Ovary (tissue), 9 donors: Measurements from ENCODE around the gene DNAJC17. TPM values are rescaled to one million over a fixed set of nuclear protein-coding genes. Genes with fewer than 3 reads are reported as not detected.

Experiments used
- DNase-seq, 5 donors: peaks; one replicate each; pipeline ENCODE4 v3.0.0-alpha.2; 2019 to 2020
- H3K27ac ChIP-seq, 2 donors: fragments of 200-600 bp; one replicate each; pipeline versions ENCODE4 v1.5.1 to v1.8.0; 2019 to 2022
- H3K27me3 ChIP-seq: fragments of 200-600 bp; one replicate; pipeline ENCODE4 v1.8.0; 2022
- H3K36me3 ChIP-seq: fragments of 200-600 bp; sonication (generic); one replicate; pipeline ENCODE4 v1.5.1; 2019
- H3K4me1 ChIP-seq: one replicate; pipeline ENCODE4 v1.8.1; 2013; ENCODE audit warnings: mild to moderate bottlenecking, moderate library complexity; ENCODE audit not compliant: insufficient read depth
- H3K4me3 ChIP-seq: fragments of 200-600 bp; sonication (generic); one replicate; pipeline ENCODE4 v1.5.1; 2017
- H3K9me3 ChIP-seq, 2 donors: fragments of 200-600 bp in 1 of 2; sonication (generic) in 1 of 2; one replicate each; pipeline versions ENCODE4 v1.5.1 to v1.8.1; 2013 to 2019; ENCODE audit warnings: mild to moderate bottlenecking in 1 of 2, moderate library complexity in 1 of 2
- EP300 ChIP-seq: sonication (generic); formaldehyde crosslinking; IDR thresholded peaks from one replicate; pipeline ENCODE4 v1.6.1; 2017; ENCODE audit warnings: antibody characterized with exemption
- POLR2A ChIP-seq: fragments of 450-650 bp; IDR thresholded peaks from one replicate; pipeline ENCODE4 v1.6.1; 2017; ENCODE audit warnings: antibody characterized with exemption, mild to moderate bottlenecking, moderate library complexity
- WGBS, 3 donors: extraction: QIAGEN DNeasy Blood & Tissue Kit in 1 of 3; methylation state at CpG; one replicate each; pipeline versions ENCODE4 v1.1.5 to v1.1.7; 2013 to 2017; 5-methylcytosine and 5-hydroxymethylcytosine counted together
- intact Hi-C, 4 donors: fragments of 100-400 bp; cut with DNase I; formaldehyde crosslinking; loops; one replicate each; pipeline versions ENCODE4 v1.11.0 to v1.15.1; 2022 to 2023
- polyA plus RNA-seq, 2 donors: library from polyadenylated mRNA; stranded (reverse); fragments of 200-250 nt in 1 of 2; fragments of 350-450 nt in 1 of 2; fragmentation: Illumina TruSeq in 1 of 2; extraction: RNeasy Lipid Tissue Mini Kit (QIAGEN cat#74804) in 1 of 2; gene quantifications; one replicate each; pipeline ENCODE4 v1.2.3, GENCODE V29; 2013 to 2014
- total RNA-seq, 7 donors: library from RNA; depleted of rRNA in 2 of 7; stranded (reverse); fragments of >200 nt in 2 of 7; fragmentation: NEBNext Ultra II Directional in 3 of 7; extraction: Animal tissue kit (Norgen Biotek cat#: 25700) in 3 of 7; gene quantifications; one replicate each; pipeline versions ENCODE4 v1.1.0 to v1.2.4, GENCODE V29; 2016 to 2023
- TF ChIP-seq, protein P1 (sequence below), 3 donors: fragments of 450-650 bp in 2 of 3; fragments of 200-600 bp in 1 of 3; IDR thresholded peaks; one replicate each; pipeline versions ENCODE4 v1.5.1 to v1.8.0; 2016 to 2022; ENCODE audit warnings: antibody characterized with exemption in 3 of 3, mild to moderate bottlenecking in 1 of 3
- donor health status: DM: no; HTN: no; CAD: no; lungs with moderate emphysema.
- donor health status: DM: no; HTN: no; CAD: no.
- donor health status: Bipolar disorder and iron deficiency.
- donor health status: DM: yes; HTN: yes; CAD: no.
- donor health status: DM: no; HTN: no; CAD: no.
- donor health status: DM: yes; HTN: yes; CAD: no.

Gene DNAJC17
- total and polyA plus RNA-seq, 9 donors = 10.5 to 57.9 (median 31.7) TPM

DNA sequence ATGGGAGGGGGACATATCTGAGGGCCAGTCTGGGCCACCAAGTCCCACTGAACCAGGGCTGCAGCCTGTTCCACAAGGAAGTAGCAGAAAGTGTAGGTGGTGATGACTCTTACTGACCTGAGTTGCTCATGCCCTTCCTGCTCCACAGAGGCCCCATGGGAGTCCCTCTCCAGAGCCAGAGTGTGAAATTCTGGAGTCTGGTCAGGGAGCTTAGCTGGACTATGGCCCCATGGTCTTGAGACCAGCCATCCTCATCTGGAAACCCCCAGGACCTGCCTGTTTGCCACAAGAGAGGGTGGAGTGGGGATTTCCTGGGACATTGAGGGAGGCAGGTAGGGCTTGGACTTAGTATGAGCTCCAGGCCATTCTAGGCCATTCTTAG lies 39.6 kb upstream of the DNAJC17 start:
- no peak for DNase-seq
- intact Hi-C loops = no loop called here

DNA sequence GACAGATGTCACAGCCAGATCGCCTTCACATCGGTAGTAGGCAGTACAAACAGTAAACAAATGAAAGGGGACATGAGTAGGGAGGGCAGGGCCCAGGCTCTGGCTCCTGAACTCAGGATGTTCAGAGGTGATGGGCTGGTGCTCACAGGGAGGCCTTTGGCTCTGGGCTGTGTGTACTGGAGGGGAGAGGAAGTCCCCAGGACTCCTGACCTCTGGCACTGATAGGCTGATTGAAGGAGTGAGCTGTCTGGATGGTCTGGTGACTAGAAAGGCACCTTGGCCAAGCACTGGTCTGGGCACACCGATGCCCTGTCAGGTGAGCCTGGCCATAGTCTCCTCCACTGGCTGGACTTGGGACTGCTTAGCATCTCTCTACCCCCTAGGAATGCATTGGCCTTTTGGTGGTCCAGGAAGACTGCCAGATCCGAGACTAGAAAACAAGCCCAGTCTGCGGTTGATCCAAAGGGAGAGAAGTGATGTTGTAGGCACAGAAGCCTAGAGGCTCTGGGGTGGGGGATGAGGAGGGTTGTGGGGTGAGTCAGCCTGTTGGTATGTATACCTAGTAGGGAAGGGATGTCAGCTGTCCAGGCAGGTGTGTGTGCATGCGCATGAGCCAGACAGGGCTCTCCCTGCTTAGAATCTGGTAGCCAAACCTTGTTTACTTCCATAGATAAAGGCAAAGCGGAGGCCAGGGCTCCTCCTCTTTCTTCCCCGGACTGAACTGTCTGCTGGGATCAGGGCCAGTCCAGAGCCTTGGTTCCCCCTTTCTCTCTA lies 38.4 kb upstream of the DNAJC17 start:
- Histone ChIP-seq H3K4me1 (no peaks in the 10 kb centered on the region), H3K36me3 (no peaks in the 10 kb centered on the region), H3K4me3 (no peak overlapping the region), H3K27me3 (peaks cover 2% of the 10 kb centered on the region), H3K9me3 (no peaks in the 10 kb centered on the region), H3K27ac (no peak overlapping the region)
- WGBS, 3 donors = 70 to 78% (median 73%) methylated on average over 8 of the region's 8 CpGs
- intact Hi-C loops = no loop called here
- DNase-seq = no peak
- TF ChIP-seq, protein P1, sequence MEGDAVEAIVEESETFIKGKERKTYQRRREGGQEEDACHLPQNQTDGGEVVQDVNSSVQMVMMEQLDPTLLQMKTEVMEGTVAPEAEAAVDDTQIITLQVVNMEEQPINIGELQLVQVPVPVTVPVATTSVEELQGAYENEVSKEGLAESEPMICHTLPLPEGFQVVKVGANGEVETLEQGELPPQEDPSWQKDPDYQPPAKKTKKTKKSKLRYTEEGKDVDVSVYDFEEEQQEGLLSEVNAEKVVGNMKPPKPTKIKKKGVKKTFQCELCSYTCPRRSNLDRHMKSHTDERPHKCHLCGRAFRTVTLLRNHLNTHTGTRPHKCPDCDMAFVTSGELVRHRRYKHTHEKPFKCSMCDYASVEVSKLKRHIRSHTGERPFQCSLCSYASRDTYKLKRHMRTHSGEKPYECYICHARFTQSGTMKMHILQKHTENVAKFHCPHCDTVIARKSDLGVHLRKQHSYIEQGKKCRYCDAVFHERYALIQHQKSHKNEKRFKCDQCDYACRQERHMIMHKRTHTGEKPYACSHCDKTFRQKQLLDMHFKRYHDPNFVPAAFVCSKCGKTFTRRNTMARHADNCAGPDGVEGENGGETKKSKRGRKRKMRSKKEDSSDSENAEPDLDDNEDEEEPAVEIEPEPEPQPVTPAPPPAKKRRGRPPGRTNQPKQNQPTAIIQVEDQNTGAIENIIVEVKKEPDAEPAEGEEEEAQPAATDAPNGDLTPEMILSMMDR (IDR thresholded peaks at IDR 0.05) = no peak
- TF ChIP-seq POLR2A = no peak
- no peak for TF ChIP-seq EP300

More for the DNA sequence above, 39.6 kb upstream of the DNAJC17 start:
- H3K27ac ChIP-seq = no peak overlapping the region
- peaks cover 2% of the 10 kb centered on the region for H3K27me3 ChIP-seq
- no peak overlapping the region for H3K4me3 ChIP-seq
- H3K9me3 ChIP-seq = no peaks in the 10 kb centered on the region
- no peaks in the 10 kb centered on the region for H3K36me3 ChIP-seq
- TF ChIP-seq, protein P1 (IDR thresholded peaks at IDR 0.05) = no peak
- no peak for TF ChIP-seq POLR2A
- no peak for TF ChIP-seq EP300
- no peaks in the 10 kb centered on the region for H3K4me1 ChIP-seq

DNA sequence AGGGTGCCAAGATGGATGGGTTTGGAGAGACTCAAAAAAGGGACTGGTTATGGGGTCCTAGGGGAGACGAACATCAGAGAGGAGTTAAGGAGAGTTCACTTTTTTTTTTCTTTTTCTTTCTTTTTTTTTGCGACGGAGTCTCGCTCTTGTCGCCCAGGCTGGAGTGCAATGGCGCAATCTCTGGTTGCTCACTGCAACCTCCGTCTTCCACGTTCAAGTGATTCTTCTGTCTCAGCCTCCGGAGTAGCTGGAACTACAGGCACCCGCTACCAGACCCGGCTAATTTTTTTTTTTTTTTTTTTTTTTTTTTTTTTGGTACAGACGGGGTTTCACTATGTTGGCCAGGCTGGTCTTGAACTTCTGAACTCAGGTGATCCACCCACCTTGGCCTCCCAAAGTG lies 37.8 kb upstream of the DNAJC17 start:
- intact Hi-C loops = no loop called here
- Histone ChIP-seq H3K9me3 (no peaks in the 10 kb centered on the region), H3K36me3 (no peaks in the 10 kb centered on the region), H3K4me3 (peak overlapping the region; percentile 42), H3K4me1 (no peaks in the 10 kb centered on the region), H3K27me3 (peaks cover 2% of the 10 kb centered on the region), H3K27ac (no peak overlapping the region)
- 61 to 67% (median 67%) methylated on average over 12 of the region's 12 CpGs for WGBS, 3 donors
- no peak for TF ChIP-seq POLR2A
- TF ChIP-seq, protein P1 (IDR thresholded peaks at IDR 0.05) = no peak
- no peak for DNase-seq

DNA sequence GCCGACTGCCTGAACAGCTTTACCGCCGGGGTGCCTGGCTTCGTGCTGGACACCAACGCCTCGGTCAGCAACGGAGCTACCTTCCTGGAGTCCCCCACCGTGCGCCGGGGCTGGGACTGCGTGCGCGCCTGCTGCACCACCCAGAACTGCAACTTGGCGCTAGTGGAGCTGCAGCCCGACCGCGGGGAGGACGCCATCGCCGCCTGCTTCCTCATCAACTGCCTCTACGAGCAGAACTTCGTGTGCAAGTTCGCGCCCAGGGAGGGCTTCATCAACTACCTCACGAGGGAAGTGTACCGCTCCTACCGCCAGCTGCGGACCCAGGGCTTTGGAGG lies 37.4 kb upstream of the DNAJC17 start:
- TF ChIP-seq EP300 (no peak), POLR2A (no peak)
- TF ChIP-seq, protein P1 (IDR thresholded peaks at IDR 0.05) = no peak
- intact Hi-C loops = no loop called here
- Histone ChIP-seq H3K36me3 (no peaks in the 10 kb centered on the region), H3K27ac (no peak overlapping the region), H3K9me3 (no peaks in the 10 kb centered on the region), H3K4me3 (peak overlapping the region; percentile 42), H3K27me3 (peaks cover 2% of the 10 kb centered on the region), H3K4me1 (no peaks in the 10 kb centered on the region)
- WGBS, 3 donors = 2 to 12% (median 3%) methylated on average over 16 to 28 of the region's 28 CpGs
- no peak for DNase-seq
